ENCODE results near the gene NT5M. TPM values are rescaled to one million over a fixed set of nuclear protein-coding genes. Genes with fewer than 3 reads are reported as not detected.

NT5M gene
- total RNA-seq, 1 experiment from 2014 or later, result 6.6 TPM

GRCh38 chr17:17258998-17259397 is 44.2 kb upstream of the NT5M start:
- no peak overlapping the region for H4K5ac ChIP-seq (ENCODE audit: insufficient read length, low read depth, low read length)
- H3K4ac ChIP-seq (ENCODE audit: low read depth, low read length), result no peak overlapping the region
- no CpG with 5 or more reads among the region's 4 CpGs for WGBS (ENCODE audit: extremely low coverage, insufficient read length, low lambda C conversion rate)
- no peak for DNase-seq
- Mint-ChIP-seq H3K27ac (no peak overlapping the region), H3K36me3 (ENCODE audit: insufficient read depth in 1 of 3, low read depth in 3 of 3) (peaks cover 47 to 83% (median 77%) of the 10 kb centered on the region in 3 experiments), H3K27me3 (ENCODE audit: low read depth) (no peaks in the 10 kb centered on the region), H3K9me3 (no peaks in the 10 kb centered on the region), H3K4me1 (no peaks in the 10 kb centered on the region), H3K4me3 (no peak overlapping the region)
- no peak overlapping the region for H4K8ac ChIP-seq (replicated peaks; ENCODE audit: insufficient read length, low read depth, low read length)
- H2BK20ac ChIP-seq (ENCODE audit: low read depth, low read length, poor library complexity, severe bottlenecking), result no peak overlapping the region
- H3K79me1 ChIP-seq (ENCODE audit: insufficient read depth, low read depth, low read length, poor library complexity, severe bottlenecking), result no peaks in the 10 kb centered on the region
- no peaks in the 10 kb centered on the region for H3K27me3 ChIP-seq (ENCODE audit: insufficient read depth, low read length)
- H4K20me1 ChIP-seq (ENCODE audit: control insufficient read depth, insufficient read depth, insufficient read length), result no peaks in the 10 kb centered on the region
- no peak overlapping the region for H3K18ac ChIP-seq (ENCODE audit: insufficient read length, low read depth, low read length)
- H3K56ac ChIP-seq (ENCODE audit: insufficient read length, low read depth, low read length), result no peak overlapping the region
- no peak overlapping the region for H2BK120ac ChIP-seq (ENCODE audit: low read depth, low read length, poor library complexity, severe bottlenecking)
- H2BK12ac ChIP-seq (ENCODE audit: insufficient read length, low read depth, low read length), result no peak overlapping the region
- TF ChIP-seq CTCF (conservative IDR thresholded peaks at IDR 0.05), result no peak
- H4K91ac ChIP-seq (ENCODE audit: insufficient read length, low read depth, low read length), result no peak overlapping the region
- no peak overlapping the region for H2BK5ac ChIP-seq (ENCODE audit: insufficient read length, low read length)
- H3K23ac ChIP-seq (ENCODE audit: insufficient read length, low read depth, low read length), result no peak overlapping the region
- H3K9ac ChIP-seq (ENCODE audit: extremely low read depth, insufficient read length, low read length), result no peak overlapping the region
- H2AFZ ChIP-seq (ENCODE audit: low read length), result no peak overlapping the region
- H2BK15ac ChIP-seq (ENCODE audit: low read depth, low read length), result no peak overlapping the region
- no peak overlapping the region for H3K4me2 ChIP-seq (ENCODE audit: insufficient read depth, insufficient read length, low read length)
- H3K4me1 ChIP-seq (ENCODE audit: insufficient read depth, low read length), result no peaks in the 10 kb centered on the region
- H2AK5ac ChIP-seq (ENCODE audit: insufficient read length, low read length), result no peak overlapping the region
- H3K14ac ChIP-seq (ENCODE audit: insufficient read depth, low read length), result no peak overlapping the region
- H3K9me3 ChIP-seq (ENCODE audit: control insufficient read depth, low read depth, low read length), result no peaks in the 10 kb centered on the region
- H3T11ph ChIP-seq (ENCODE audit: low read length), result no peak overlapping the region
- no peaks in the 10 kb centered on the region for H3K79me2 ChIP-seq (ENCODE audit: insufficient read depth, low read length)
- H3K23me2 ChIP-seq (ENCODE audit: insufficient read length, low read depth, low read length, poor library complexity, severe bottlenecking), result no peaks in the 10 kb centered on the region
- no peak overlapping the region for H3K27ac ChIP-seq (ENCODE audit: insufficient read length, low read depth, low read length)

Measured in H9 (cell line).